Heart left ventricle (tissue), 13 donors: ENCODE results near the gene LGI1.

Source experiments
- CTCF ChIP-seq, 12 donors: fragments of 200-600 bp; sonication (generic) in 4 of 12; IDR thresholded peaks; one replicate each; pipeline versions ENCODE4 v1.5.0 to v1.8.0; 2018 to 2022; ENCODE audit warnings: antibody characterized with exemption in 12 of 12, mild to moderate bottlenecking in 5 of 12
- POLR2A ChIP-seq, 2 donors: fragments of 450-650 bp; IDR thresholded peaks; one replicate each; pipeline ENCODE4 v1.6.1; 2017; ENCODE audit warnings: antibody characterized with exemption in 2 of 2, mild to moderate bottlenecking in 2 of 2, moderate library complexity in 2 of 2
- donor health status: ischemic (EF 13 %, LVEDD 7.1; RV severe dilation, severe dysfunction).
- donor health status: DM: no; HTN: yes; CAD: no.
- donor health status: DM: no; HTN: no; CAD: no.
- donor health status: ischemic (EF 25% LVEDD 6.9; RV normal size, moderate dysfunction).
- donor health status: ischemic (EF 25% LVEDD 5.7; RV mildly dilated, moderate dysfunction).
- donor health status: ischemic (EF 35%, LVEDD 5.7; RV mildly dilated, moderate dysfunction).
- donor health status: nonischemic (EF 11% LVEDD 7.7; RV severe dilation, severe dysfunction).
- donor health status: DM: yes; HTN: yes; CAD: no.
- donor health status: PGD.
- donor health status: ischemic (EF 29% LVEDD 5.4; RV normal size, mild dysfunction).
- donor health status: nonischemic (EF 23%, LVEDD 6.1; RV moderate dilation, normal function).

- TF ChIP-seq POLR2A (IDR thresholded peaks at IDR 0.05): no peak
- TF ChIP-seq CTCF (IDR thresholded peaks at IDR 0.05): no peak
Observed at GRCh38 chr10:93749218-93749799, 8.4 kb upstream of the LGI1 start.
